K562 (cell line): ENCODE data around the gene RYR1. TPM values are rescaled to one million over a fixed set of nuclear protein-coding genes. Genes with fewer than 3 reads are reported as not detected.

Experiments
- ATAC-seq: fragments of 200-7000 bp; cut with Tn5 transposase; 3 replicates; pipeline ENCODE4 v1.9.1; 2020; ENCODE audit warnings: moderate library complexity
- BruUV-seq: library from RNA; stranded (reverse); fragments of 400-500 nt; replicated peaks from 2 replicates; lab custom pipeline; 2021; lab: Mats Ljungman, UMichigan
- CTCF ChIA-PET: fragments of 300-600 bp; formaldehyde crosslinking; extraction: SDS; loops from one replicate; lab custom pipeline; 2021; ENCODE audit warnings: low intra/inter-chr PET ratio; lab: Yijun Ruan, JAX
- POLR2A ChIA-PET: fragments of 300-600, 350-650 bp; sonication (Branson Sonifier 250); formaldehyde crosslinking; extraction: SDS; loops from one replicate; lab custom pipeline; 2021; ENCODE audit warnings: antibody characterized with exemption, inconsistent platforms; lab: Yijun Ruan, JAX
- DNase-seq, 4 experiments: peaks; one replicate each; pipeline versions ENCODE4 v3.0.0 to v3.0.0-alpha.2; 2011 to 2018; ENCODE audit warnings: low spot score in 3 of 4, mixed read lengths in 3 of 4; ENCODE audit errors: extremely low read depth in 1 of 4
- FAIRE-seq: peaks from 2 replicates; lab custom pipeline; 2011; peaks lifted over from hg19 to GRCh38; lab: Jason Lieb, UNC
- H2AFZ ChIP-seq: 2 replicates; pipeline ENCODE4 v1.6.0; 2011; ENCODE audit warnings: low read depth, low read length, control low read depth, inconsistent platforms
- H3K27ac ChIP-seq: fragments of 200-600 bp; 3 replicates; pipeline ENCODE4 v1.8.0; 2011; ENCODE audit warnings: low read depth, mild to moderate bottlenecking, control low read depth, inconsistent platforms, low read length, moderate library complexity, mixed read lengths; ENCODE audit errors: extremely low read depth
- H3K27me3 ChIP-seq, 2 experiments: fragments of 300-600 bp in 1 of 2; 2 replicates in 1 of 2; 3 replicates in 1 of 2; pipeline versions ENCODE4 v1.6.0 to v1.8.0; 2011; ENCODE audit warnings: inconsistent platforms in 2 of 2, low read length in 2 of 2, mild to moderate bottlenecking in 1 of 2, mixed read lengths in 1 of 2, moderate library complexity in 1 of 2; ENCODE audit not compliant: control insufficient read depth in 2 of 2, insufficient read depth in 2 of 2
- H3K36me3 ChIP-seq: fragments of 300-600 bp; 3 replicates; pipeline ENCODE4 v1.8.0; 2011; ENCODE audit warnings: mild to moderate bottlenecking, low read length, inconsistent platforms; ENCODE audit not compliant: control insufficient read depth, insufficient read depth
- H3K4me1 ChIP-seq, 2 experiments: fragments of 200-600 bp in 1 of 2; replicated peaks in 1 of 2; 2 replicates in 1 of 2; 3 replicates in 1 of 2; pipeline versions ENCODE4 v1.5.1 to v1.8.0; 2011; ENCODE audit warnings: inconsistent platforms in 2 of 2, low read length in 2 of 2, mild to moderate bottlenecking in 1 of 2, mixed read lengths in 1 of 2, moderate library complexity in 1 of 2; ENCODE audit not compliant: control insufficient read depth in 2 of 2, insufficient read depth in 2 of 2
- H3K4me2 ChIP-seq: 2 replicates; pipeline ENCODE4 v1.6.1; 2011; ENCODE audit warnings: low read length, control low read depth, inconsistent platforms, mixed read lengths; ENCODE audit not compliant: insufficient read depth
- H3K4me3 ChIP-seq: fragments of 200-600 bp; sonication (generic), shearing (Covaris generic); 2 replicates; pipeline ENCODE4 v1.5.1; 2016; ENCODE audit warnings: control low read depth, inconsistent platforms
- H3K79me2 ChIP-seq: fragments of 200-600 bp; 3 replicates; pipeline ENCODE4 v1.8.0; 2011; ENCODE audit warnings: low read length, inconsistent platforms; ENCODE audit not compliant: control insufficient read depth, insufficient read depth
- H3K9ac ChIP-seq, 2 experiments: 2 replicates each; pipeline versions ENCODE4 v1.6.0 to v1.6.1; 2011; ENCODE audit warnings: low read depth in 2 of 2, low read length in 2 of 2, control low read depth in 1 of 2, inconsistent platforms in 1 of 2, mild to moderate bottlenecking in 1 of 2, mixed read lengths in 1 of 2; ENCODE audit not compliant: insufficient read depth in 1 of 2
- H3K9me1 ChIP-seq: one replicate; pipeline ENCODE4 v1.6.0; 2011; ENCODE audit warnings: inconsistent platforms, mild to moderate bottlenecking, low read length, moderate library complexity; ENCODE audit not compliant: control insufficient read depth, insufficient read depth
- H3K9me3 ChIP-seq: replicated peaks from 2 replicates; pipeline ENCODE4 v1.5.1; 2011; ENCODE audit warnings: low read depth, low read length, inconsistent platforms; ENCODE audit not compliant: control insufficient read depth, insufficient read depth
- H4K20me1 ChIP-seq: replicated peaks from 2 replicates; pipeline ENCODE4 v1.6.1; 2011; ENCODE audit warnings: low read length, inconsistent platforms, mixed read lengths; ENCODE audit not compliant: control insufficient read depth, insufficient read depth
- ADNP ChIP-seq: fragments of 200-800 bp; sonication (Bioruptor generic); IDR thresholded peaks from 2 replicates; pipeline ENCODE4 v1.6.1; 2016; ENCODE audit warnings: missing genetic modification characterization, missing compliant biosample characterization
- ARID1B ChIP-seq: fragments of 450-650 bp; IDR thresholded peaks from 2 replicates; pipeline ENCODE4 v1.6.1; 2016; ENCODE audit warnings: antibody characterized with exemption, mild to moderate bottlenecking, inconsistent platforms
- BHLHE40 ChIP-seq: IDR thresholded peaks from 2 replicates; pipeline ENCODE4 v1.6.1; 2011; ENCODE audit warnings: low read length, improper control_type of control experiment
- DPF2 ChIP-seq: fragments of 450-650 bp; IDR thresholded peaks from 2 replicates; pipeline ENCODE4 v1.6.1; 2016
- EHMT2 ChIP-seq: fragments of 450-650 bp; IDR thresholded peaks from 2 replicates; pipeline ENCODE4 v1.6.1; 2018; ENCODE audit warnings: antibody characterized with exemption
- HDAC8 ChIP-seq: fragments of 450-650 bp; IDR thresholded peaks from 2 replicates; pipeline ENCODE4 v1.6.1; 2016; ENCODE audit warnings: mild to moderate bottlenecking, missing genetic modification characterization, moderate library complexity, missing compliant biosample characterization
- MYBL2 ChIP-seq, 2 experiments: fragments of 450-650 bp in 1 of 2; sonication (generic) in 1 of 2; formaldehyde crosslinking in 1 of 2; IDR thresholded peaks; 2 replicates each; pipeline versions ENCODE4 v1.6.1 to v1.8.1; 2017 to 2022; ENCODE audit warnings: borderline replicate concordance in 1 of 2, inconsistent platforms in 1 of 2, low read depth in 1 of 2, mild to moderate bottlenecking in 1 of 2, missing genetic modification reagents in 1 of 2, moderate library complexity in 1 of 2
- U2AF1 ChIP-seq: fragments of 200-400 bp; formaldehyde crosslinking; optimal IDR thresholded peaks from 2 replicates; pipeline ENCODE3; 2017; ENCODE audit warnings: mild to moderate bottlenecking, low read depth, low read length, moderate library complexity
- ZNF316 ChIP-seq: fragments of 450-650 bp; IDR thresholded peaks from 2 replicates; pipeline ENCODE4 v1.6.1; 2016
- WGBS: fragments of 100-300 bp; shearing (Covaris generic); methylation state at CpG from one replicate; pipeline ENCODE4 v1.1.6; 2016; ENCODE audit warnings: low coverage, mixed read lengths; ENCODE audit not compliant: insufficient coverage; ENCODE audit errors: missing lambda C conversion rate; 5-methylcytosine and 5-hydroxymethylcytosine counted together
- in situ Hi-C: fragments of 300-500 bp; cut with MboI; formaldehyde crosslinking; loops from 4 replicates; pipeline ENCODE4 v1.15.0; 2018; ENCODE audit warnings: inconsistent platforms, mixed read lengths
- intact Hi-C: fragments of 100-400 bp; cut with micrococcal nuclease; formaldehyde crosslinking; loops from 2 replicates; pipeline ENCODE4 v1.14.2; 2022
- polyA plus RNA-seq, 8 experiments: library from polyadenylated mRNA; depleted of rRNA in 4 of 8; stranded (reverse) in 5 of 8; unstranded in 3 of 8; fragments of >200 nt; fragmentation: Nextera tagmentation in 2 of 8; fragmentation: Illumina TruSeq in 1 of 8; extraction: Ambion mirVana in 2 of 8; extraction: Trizol in 1 of 8; gene quantifications; 2 replicates each; pipeline versions ENCODE4 v1.2.1 to v1.2.3, GENCODE V29; 2011 to 2014; ENCODE audit warnings: inconsistent platforms in 1 of 8, missing spikeins in 1 of 8
- total RNA-seq, 7 experiments: library from RNA; depleted of rRNA in 6 of 7; stranded (reverse); fragments of >200 nt in 6 of 7; fragmentation: Illumina TruSeq in 2 of 7; extraction: Trizol in 2 of 7; gene quantifications; 2 replicates each; pipeline versions ENCODE4 v1.2.1 to v1.2.3, GENCODE V29; 2011 to 2021; ENCODE audit warnings: low replicate concordance in 1 of 7
- TF ChIP-seq, protein P1 (sequence below): fragments of 450-650 bp; IDR thresholded peaks from 2 replicates; pipeline ENCODE4 v1.7.0; 2016; ENCODE audit warnings: borderline replicate concordance

The RYR1 gene
- total and polyA plus RNA-seq, 9 of the 15 experiments (the other 6 are each of a cell fraction or from before 2014, with no cell fraction given): 0.11 to 7.4 (median 3.7) TPM

- in situ Hi-C loops: no loop called here
- ChIA-PET CTCF (interaction anchor here (1.1 to 2.3 kb wide), 2 partner anchors 89 to 487 kb away, joined by 3 to 12 read pairs; partner anchors contain the start of gene FBXO27), POLR2A (interaction anchor here (0.6 to 1.1 kb wide), 2 partner anchors 8 to 11 kb away, joined by 3 read pairs; no protein-coding TSS in a partner anchor)
- Histone ChIP-seq H3K4me1 (peaks cover 19 to 26% of the 10 kb centered on the region in 2 experiments), H3K27me3 (no peaks in the 10 kb centered on the region), H3K9ac (no peak overlapping the region), H3K36me3 (no peaks in the 10 kb centered on the region), H3K79me2 (peaks cover 8% of the 10 kb centered on the region; the same call in 2 of the 3 replicates), H3K27ac (no peak overlapping the region; the same call in 2 of the 3 replicates), H4K20me1 (no peaks in the 10 kb centered on the region), H3K4me3 (no peak overlapping the region), H3K4me2 (peak overlapping the region; percentile 90; the same call in 1 of the 2 replicates), H3K9me3 (no peaks in the 10 kb centered on the region), H2AFZ (peak overlapping the region; percentile 87), H3K9me1 (no peaks in the 10 kb centered on the region)
- 92% methylated on average over 8 of the region's 8 CpGs for WGBS
- no TSS peak for BruUV-seq
- FAIRE-seq: no peak
- intact Hi-C loops: loop anchor here (2.0 to 10.0 kb wide), 3 partner anchors 31 to 189 kb away; partner anchors contain the start of gene EIF3K
- no peak for ATAC-seq
- TF ChIP-seq EHMT2 (no peak), ZNF316 (no peak), ARID1B (no peak), U2AF1 (no peak), BHLHE40 (no peak), HDAC8 (tag) (0 out of 2 replicates have a peak, but pooled peaks have one; percentile 3), MYBL2 (IDR thresholded peaks at IDR 0.05; ENCODE audit: low read depth) (no peak), MYBL2 (CRISPR knock-in tag; IDR thresholded peaks at IDR 0.05; ENCODE audit: borderline replicate concordance) (no peak), DPF2 (no peak), ADNP (tag) (0 out of 2 replicates have a peak, but pooled peaks have one; percentile 19)
- TF ChIP-seq, protein P1, sequence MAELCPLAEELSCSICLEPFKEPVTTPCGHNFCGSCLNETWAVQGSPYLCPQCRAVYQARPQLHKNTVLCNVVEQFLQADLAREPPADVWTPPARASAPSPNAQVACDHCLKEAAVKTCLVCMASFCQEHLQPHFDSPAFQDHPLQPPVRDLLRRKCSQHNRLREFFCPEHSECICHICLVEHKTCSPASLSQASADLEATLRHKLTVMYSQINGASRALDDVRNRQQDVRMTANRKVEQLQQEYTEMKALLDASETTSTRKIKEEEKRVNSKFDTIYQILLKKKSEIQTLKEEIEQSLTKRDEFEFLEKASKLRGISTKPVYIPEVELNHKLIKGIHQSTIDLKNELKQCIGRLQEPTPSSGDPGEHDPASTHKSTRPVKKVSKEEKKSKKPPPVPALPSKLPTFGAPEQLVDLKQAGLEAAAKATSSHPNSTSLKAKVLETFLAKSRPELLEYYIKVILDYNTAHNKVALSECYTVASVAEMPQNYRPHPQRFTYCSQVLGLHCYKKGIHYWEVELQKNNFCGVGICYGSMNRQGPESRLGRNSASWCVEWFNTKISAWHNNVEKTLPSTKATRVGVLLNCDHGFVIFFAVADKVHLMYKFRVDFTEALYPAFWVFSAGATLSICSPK: no peak
- DNase-seq: no peak
Observed at GRCh38 chr19:38545596-38545995, 112.1 kb downstream of the RYR1 start.
